GM18499 (cell line): ENCODE measurements around the gene CFAP74.

Source experiments
- ATAC-seq: cut with Tn5 transposase; IDR thresholded peaks from one replicate; pipeline ENCODE4 v1.9.1; 2021; ENCODE audit warnings: moderate number of reproducible peaks; ENCODE audit not compliant: insufficient read depth, unreplicated experiment

The CFAP74 gene

GRCh38 chr1:1956586-1957532, 46.7 kb downstream of the CFAP74 start:
- no peak for ATAC-seq

GRCh38 chr1:1956101-1956500, 47.5 kb downstream of the CFAP74 start:
- ATAC-seq = no peak

DNA sequence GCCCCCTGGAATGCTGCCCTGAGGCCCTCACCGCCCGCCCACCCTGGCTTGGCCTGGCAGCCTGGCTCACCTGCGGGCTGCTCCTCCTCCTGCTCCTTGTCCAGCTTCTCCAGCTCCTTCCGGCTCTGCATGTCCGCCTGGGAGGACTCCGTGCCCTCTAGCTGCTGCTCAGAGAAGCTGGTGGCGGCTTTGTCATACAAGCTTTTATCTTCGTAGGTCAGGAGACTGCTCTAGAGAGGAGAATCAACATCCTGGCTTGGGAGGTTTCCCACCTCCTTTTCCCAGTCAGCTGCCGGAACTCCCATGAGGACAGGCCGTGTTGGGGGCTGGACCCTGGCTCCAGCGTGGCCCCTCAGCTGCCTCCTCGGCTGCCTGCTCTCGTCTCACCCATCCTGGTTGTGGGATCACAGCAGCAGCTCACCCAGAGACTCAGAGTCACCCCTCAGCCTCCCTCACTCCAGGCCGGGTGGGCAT, 47.9 kb downstream of the CFAP74 start:
- no peak for ATAC-seq

GRCh38 chr1:1954831-1955441, 48.6 kb downstream of the CFAP74 start:
- no peak for ATAC-seq

GRCh38 chr1:1954015-1954414, 49.6 kb downstream of the CFAP74 start:
- no peak for ATAC-seq

DNA sequence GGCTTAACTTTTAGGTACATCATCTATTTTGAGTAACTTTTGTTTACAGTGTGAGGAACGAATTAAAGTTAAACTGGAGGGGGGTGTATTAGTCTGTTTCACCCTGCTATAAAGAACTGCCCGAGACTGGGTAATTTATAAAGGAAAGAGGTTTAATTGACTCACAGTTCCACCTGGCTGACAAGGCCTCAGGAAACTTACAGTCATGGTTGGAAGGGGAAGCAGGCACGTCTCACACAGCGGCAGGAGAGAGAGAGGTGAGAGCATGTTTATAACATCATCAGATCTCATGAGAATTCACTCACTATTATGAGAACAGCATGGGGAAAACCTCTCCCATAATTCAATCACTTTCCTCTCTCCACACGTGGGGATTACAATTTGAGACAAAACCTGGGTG, 52.6 kb downstream of the CFAP74 start:
- ATAC-seq = no peak

DNA sequence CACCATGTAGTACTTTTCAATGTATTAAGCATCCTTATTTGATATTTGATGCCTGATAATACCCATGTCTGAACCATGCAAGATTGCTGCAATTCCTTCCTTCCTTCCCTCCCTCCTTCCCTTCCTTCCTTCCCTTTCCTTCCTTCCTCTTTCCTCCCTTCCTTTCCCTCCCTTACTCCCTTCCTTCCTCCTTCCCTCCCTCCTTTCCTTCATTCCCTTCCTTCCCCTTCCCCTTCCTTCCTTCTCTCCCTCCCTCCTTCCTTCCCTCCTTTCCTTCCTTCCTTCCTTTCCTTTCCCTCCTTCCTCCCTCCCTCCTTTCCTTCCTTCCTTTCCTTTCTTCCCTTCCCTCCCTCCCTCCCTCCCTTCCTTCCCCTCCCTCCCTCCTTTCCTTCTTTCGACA, 54.8 kb downstream of the CFAP74 start:
- no peak for ATAC-seq

GRCh38 chr1:1947493-1947892, 56.1 kb downstream of the CFAP74 start:
- no peak for ATAC-seq

GRCh38 chr1:1946540-1946939, 57.0 kb downstream of the CFAP74 start:
- no peak for ATAC-seq

DNA sequence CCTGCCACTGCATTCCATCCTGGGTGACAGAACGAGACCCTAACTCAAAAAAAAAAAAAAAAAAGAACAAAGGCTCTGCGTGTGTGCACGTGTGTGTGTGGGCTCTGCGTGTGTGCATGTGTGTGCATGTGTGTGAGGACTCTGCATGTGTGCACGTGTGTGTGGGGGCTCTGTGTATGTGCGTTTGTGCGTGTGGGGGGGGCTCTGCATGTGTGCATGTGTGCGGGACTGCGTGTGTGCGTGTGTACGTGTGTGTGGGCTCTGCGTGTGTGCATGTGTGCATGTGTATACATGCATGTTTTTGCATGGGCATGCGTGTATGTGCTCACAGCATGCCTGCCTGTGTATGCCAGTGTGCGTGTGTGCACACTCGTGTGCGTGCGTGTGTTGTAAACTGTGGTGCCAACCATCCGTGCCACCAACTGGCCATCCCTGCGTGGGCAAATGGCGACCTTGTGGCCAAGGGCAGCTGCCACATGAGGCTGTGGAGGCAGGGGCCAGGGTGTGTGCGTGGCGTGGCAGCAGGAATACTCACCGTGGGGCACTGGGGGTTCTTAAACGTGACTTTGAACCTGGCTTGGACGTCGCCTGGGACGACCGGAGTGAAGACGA, 57.7 kb downstream of the CFAP74 start:
- ATAC-seq = no peak

DNA sequence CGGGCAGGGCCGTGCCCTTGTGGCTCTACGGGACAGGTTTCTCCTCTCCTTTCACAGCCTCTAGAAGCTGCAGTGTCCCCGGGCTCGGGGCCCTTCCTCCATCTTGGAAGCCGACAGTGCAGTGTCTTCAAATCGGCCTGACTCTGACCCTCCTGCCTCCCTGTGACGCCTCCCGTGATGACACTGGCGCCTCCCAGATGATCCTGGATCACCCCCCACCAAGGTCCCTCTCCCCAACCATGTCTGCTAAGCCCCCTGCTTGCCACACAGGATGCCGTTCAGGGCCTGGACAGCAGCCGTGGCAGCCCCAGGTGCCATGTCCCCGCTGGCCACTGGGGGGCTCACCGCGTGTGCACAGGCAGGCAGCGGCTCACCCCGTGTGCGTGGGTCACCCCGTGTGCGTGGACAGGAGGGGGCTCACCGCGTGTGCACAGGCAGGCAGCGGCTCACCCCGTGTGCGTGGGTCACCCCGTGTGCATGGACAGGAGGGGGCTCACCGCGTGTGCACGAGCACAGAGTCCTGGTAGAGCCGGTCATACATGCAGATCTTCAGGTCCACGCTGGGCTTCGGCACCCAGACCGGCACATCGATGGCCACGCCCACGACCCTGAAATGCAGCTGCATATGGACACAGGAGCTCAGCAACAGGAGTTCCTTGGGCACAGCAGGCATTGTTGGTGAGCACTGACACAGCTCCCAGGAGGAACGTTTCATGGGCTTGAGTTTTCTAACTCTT, 59.6 kb downstream of the CFAP74 start:
- no peak for ATAC-seq

DNA sequence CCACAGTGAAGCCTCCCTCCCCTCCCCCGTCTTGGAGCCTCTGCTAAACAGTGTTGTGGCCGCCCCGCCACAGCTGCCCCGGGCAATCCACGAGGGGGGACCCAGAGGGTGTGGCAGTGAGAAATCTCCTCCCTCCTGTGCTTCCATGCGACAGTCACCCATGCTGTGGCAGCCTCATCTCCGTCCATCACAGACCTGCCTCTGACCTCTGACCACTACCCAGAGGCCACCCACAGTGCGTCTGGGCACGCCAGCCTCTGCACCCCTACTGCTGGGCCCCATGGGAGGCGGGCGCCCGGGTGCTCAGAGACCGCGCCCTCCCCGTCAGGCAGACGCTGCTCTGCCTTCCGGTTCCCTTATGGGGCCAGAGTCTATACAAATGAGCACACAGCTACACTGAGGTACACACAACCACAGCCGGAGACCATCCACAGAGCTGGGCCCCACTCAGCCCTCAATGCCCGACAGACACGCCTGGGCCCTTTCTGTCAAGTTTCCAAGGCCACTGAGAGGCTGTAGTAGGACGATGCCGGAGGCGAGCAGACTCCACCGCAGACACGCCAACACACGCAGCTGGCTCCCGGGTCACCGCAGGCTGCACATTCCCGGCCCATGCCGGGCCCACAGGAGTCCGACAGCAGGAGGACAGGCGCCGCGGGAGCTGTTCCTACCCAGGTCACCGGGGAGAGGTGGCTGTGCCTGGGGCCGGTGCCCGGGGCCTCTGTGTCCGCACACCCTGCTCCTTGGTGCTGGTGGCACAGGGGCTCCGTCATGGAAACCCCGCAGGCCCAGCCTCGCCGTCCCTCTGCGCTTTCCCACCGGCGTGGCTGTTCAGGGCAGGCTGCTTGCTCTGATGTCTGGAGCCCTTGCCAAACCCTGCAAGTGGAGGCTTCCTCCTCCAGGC, 60.6 kb downstream of the CFAP74 start:
- ATAC-seq = no peak

DNA sequence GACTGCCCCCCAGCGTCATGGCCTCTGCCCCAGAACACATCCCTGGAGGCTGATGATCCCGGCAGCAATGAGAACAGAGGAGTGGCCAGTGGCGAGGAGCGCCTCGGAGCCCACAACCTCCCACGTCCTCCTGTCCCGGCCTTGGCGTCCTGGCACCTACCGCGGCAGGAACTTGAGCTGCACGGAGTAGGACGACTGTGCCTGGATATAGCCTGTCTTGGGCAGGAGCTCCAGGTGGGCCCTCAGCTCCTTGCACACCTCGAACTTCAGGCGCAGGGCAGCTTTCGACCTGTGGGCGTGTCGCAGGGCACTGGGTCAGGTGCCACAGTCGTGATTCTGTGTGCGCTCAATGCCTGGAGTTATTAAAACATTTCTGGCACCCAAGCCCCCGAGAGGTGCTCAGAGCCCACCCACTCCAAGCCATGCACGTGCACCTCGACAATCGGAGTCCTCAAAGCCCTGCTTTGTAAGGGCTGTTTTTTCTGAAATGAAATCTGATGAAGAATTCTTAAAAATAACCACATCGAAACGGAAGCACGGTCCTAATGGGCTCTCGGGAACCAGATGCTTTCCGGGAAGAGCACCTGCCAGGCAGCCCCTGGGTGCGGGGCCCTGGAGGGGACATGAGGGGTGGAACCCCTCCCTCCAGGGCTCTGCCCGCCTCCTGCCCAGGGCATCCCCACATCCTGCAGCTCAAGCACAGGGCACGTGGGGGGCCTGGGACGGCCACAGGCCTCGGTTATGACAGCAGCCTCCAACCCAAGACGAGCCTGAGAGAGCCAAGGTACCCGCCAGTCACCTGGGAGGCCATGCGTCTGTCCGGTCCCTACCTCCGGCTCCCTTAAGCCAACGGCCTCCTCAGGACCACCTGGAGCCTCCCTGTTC, 61.5 kb downstream of the CFAP74 start:
- ATAC-seq = no peak

DNA sequence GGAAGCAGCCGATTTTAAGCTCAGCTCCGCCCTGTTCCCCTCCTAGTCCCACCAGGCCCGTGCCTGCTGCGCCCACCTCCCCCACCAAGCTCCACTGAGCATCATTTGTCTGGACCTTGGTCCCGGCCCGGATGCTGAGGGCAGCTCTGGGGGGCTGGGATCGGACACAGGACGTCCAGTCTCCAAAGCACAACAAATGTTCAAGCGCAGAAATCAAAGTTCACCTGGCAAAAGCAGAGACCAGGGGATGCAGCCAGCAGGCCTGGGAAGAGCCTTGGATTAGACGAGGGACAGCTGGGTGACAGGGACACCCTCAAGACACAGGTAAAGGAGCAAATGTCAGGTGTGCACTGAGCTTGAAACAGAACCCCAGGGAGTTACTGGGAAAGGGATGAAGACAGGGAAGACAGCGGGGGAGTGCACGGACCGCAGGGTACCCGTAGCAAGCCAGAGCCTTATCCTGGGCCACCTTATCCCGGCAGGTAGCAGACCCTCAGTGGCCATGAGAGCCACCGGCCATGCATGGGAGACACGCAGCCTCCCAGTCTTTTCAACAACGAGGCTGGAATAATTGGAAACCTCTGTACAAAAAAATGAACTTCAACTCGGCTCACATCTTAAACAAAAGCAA, 62.3 kb downstream of the CFAP74 start:
- no peak for ATAC-seq

- ATAC-seq = no peak
These were observed 63.5 kb downstream of the CFAP74 start for GRCh38 chr1:1940123-1940425.

GRCh38 chr1:1939296-1940122, 64.1 kb downstream of the CFAP74 start:
- ATAC-seq = no peak

DNA sequence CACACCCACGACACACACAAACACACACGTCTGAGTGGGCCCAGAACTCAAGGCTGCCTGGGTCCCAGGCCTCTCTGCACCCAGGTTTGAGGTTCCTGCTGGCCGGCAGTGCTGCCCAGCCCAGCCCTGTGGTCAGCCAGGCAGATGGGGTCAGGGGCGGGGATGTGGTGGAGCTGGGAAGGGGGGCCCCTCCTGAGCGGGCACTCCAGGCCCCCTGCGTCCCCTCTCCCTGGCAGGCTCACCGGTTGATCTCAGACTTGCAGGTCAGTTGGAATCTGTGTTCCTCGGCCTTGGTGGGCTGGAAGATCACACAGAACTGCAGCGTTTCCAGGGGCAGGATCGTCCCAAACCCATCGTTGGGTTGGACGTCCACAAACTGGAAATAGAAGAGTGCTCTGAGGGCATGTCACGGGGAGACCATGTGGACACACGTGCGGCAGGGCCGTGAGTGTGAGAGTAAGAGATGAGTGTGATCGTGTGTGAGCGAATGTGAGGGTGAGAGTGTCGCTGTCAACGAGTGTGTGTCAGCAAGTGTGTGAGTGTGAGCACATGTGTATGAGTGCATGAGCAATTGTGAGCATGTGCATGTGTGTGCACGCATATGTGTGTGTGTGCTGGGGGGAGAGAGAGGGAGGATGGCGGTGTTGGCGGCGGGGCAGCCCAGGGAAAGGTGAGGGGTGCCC, 64.8 kb downstream of the CFAP74 start:
- no peak for ATAC-seq
